Hematopoietic multipotent progenitor cell treated with erythropoietin and hydrocortisone succinate and interleukin-3 and kit ligand, for 8 days (in vitro differentiated cells): ENCODE measurements around the gene CTPS1.

Experiments
- DNase-seq: peaks from one replicate; pipeline ENCODE4 v3.0.0-alpha.2; 2015

CTPS1 gene

GRCh38 chr1:41003640-41004220, 24.2 kb downstream of the CTPS1 start:
- peak; percentile 100 for DNase-seq

- no peak for DNase-seq
These were observed 26.4 kb downstream of the CTPS1 start for GRCh38 chr1:41005876-41006275.

GRCh38 chr1:41006942-41007865, 27.7 kb downstream of the CTPS1 start:
- DNase-seq = no peak

- DNase-seq = no peak
These were observed 30.0 kb downstream of the CTPS1 start for GRCh38 chr1:41009466-41009865.

- no peak for DNase-seq
These were observed 30.8 kb downstream of the CTPS1 start for GRCh38 chr1:41010345-41010744.

- DNase-seq = no peak
These were observed 33.5 kb downstream of the CTPS1 start for GRCh38 chr1:41013024-41013423.

- DNase-seq = no peak
These were observed 34.3 kb downstream of the CTPS1 start for GRCh38 chr1:41013796-41014195.

- no peak for DNase-seq
These were observed 35.4 kb downstream of the CTPS1 start for GRCh38 chr1:41014871-41015270.

- DNase-seq = no peak
These were observed 35.9 kb downstream of the CTPS1 start for GRCh38 chr1:41015281-41015896.

- no peak for DNase-seq
These were observed 36.5 kb downstream of the CTPS1 start for GRCh38 chr1:41015897-41016470.

- DNase-seq = no peak
These were observed 37.9 kb downstream of the CTPS1 start for GRCh38 chr1:41017141-41018017.

- DNase-seq = no peak
These were observed 38.5 kb downstream of the CTPS1 start for GRCh38 chr1:41018018-41018410.

GRCh38 chr1:41019353-41019745, 39.9 kb downstream of the CTPS1 start:
- no peak for DNase-seq

GRCh38 chr1:41020109-41020576, 40.6 kb downstream of the CTPS1 start:
- DNase-seq = no peak

- DNase-seq = no peak
These were observed 41.2 kb downstream of the CTPS1 start for GRCh38 chr1:41020654-41021053.

- DNase-seq = peak; percentile 14
These were observed 42.2 kb downstream of the CTPS1 start, which contains the start of gene SLFNL1 for GRCh38 chr1:41021526-41022308. SLFNL1 (minus strand) TSS chr1:41021725; CDS start chr1:41020660, 1,065 bp downstream.

GRCh38 chr1:41022424-41022823, 42.9 kb downstream of the CTPS1 start:
- DNase-seq = no peak

- no peak for DNase-seq
These were observed 43.9 kb downstream of the CTPS1 start for GRCh38 chr1:41023279-41023990.

- DNase-seq = no peak
These were observed 45.5 kb downstream of the CTPS1 start for GRCh38 chr1:41024953-41025352.

- DNase-seq = no peak
These were observed 46.7 kb downstream of the CTPS1 start for GRCh38 chr1:41025979-41026819.
